ENCODE results near the gene RASGEF1B. TPM values are rescaled to one million over a fixed set of nuclear protein-coding genes. Genes with fewer than 3 reads are reported as not detected.
A peak's percentile ranks its signal among the peaks of the same experiment; 100 is the strongest.

The RASGEF1B gene
- total and polyA plus RNA-seq, 2 of the 13 experiments (the other 11 are each of a cell fraction or from before 2014, with no cell fraction given) = 0.04 TPM

DNA sequence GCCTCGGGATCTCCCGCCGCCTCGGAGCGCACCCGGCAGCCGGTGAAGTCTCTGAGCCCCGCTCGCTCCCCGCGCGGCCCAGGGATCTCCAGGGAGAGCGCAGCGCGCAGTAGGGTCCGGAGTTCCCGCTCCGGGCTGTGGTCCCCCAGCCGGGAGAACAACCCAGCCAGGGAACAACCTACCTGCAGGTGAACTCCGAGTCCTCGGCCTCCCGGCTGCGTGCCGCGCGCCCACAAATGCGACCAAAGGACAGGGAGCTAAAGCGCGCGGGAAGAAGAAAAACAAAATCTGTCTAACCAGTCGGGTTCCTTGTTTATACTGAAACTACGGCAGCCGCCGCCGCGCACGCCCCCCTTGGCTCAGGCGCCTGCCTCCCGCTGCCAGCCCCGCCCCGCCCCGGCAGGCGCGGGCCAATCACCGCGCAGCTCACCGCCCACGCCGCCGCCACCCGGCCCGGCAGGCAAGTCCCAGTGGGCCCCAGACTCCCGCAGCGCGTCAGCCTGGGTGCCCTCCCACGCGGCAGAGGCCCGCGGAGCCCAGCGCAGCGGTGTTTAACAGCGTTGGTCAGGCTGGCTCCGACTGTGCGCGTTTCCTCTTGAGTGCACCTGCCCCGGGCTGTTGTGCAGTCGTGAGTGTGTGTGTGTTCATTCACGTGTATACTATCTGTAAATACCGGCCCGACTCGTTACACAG, at the start of gene RASGEF1B (continued):
- TF ChIP-seq, protein P1, sequence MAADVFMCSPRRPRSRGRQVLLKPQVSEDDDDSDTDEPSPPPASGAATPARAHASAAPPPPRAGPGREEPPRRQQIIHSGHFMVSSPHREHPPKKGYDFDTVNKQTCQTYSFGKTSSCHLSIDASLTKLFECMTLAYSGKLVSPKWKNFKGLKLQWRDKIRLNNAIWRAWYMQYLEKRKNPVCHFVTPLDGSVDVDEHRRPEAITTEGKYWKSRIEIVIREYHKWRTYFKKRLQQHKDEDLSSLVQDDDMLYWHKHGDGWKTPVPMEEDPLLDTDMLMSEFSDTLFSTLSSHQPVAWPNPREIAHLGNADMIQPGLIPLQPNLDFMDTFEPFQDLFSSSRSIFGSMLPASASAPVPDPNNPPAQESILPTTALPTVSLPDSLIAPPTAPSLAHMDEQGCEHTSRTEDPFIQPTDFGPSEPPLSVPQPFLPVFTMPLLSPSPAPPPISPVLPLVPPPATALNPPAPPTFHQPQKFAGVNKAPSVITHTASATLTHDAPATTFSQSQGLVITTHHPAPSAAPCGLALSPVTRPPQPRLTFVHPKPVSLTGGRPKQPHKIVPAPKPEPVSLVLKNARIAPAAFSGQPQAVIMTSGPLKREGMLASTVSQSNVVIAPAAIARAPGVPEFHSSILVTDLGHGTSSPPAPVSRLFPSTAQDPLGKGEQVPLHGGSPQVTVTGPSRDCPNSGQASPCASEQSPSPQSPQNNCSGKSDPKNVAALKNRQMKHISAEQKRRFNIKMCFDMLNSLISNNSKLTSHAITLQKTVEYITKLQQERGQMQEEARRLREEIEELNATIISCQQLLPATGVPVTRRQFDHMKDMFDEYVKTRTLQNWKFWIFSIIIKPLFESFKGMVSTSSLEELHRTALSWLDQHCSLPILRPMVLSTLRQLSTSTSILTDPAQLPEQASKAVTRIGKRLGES (CRISPR knock-in tag; IDR thresholded peaks at IDR 0.05; ENCODE audit: borderline replicate concordance) = no peak
- no peak for TF ChIP-seq NCOA5 (CRISPR knock-in tag; IDR thresholded peaks at IDR 0.05)
- TF ChIP-seq FOXO1 (CRISPR knock-in tag; IDR thresholded peaks at IDR 0.05) = no peak
- TF ChIP-seq, protein P2, sequence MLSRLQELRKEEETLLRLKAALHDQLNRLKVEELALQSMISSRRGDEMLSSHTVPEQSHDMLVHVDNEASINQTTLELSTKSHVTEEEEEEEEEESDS (CRISPR knock-in tag; IDR thresholded peaks at IDR 0.05; ENCODE audit: borderline replicate concordance) = 0 out of 2 replicates have a peak, but pooled peaks have one; percentile 10
- TF ChIP-seq KDM1A (CRISPR knock-in tag; IDR thresholded peaks at IDR 0.05) = no peak
- TF ChIP-seq, protein P3, sequence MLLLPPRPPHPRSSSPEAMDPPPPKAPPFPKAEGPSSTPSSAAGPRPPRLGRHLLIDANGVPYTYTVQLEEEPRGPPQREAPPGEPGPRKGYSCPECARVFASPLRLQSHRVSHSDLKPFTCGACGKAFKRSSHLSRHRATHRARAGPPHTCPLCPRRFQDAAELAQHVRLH (CRISPR knock-in tag; IDR thresholded peaks at IDR 0.05; ENCODE audit: borderline replicate concordance, low read depth) = no peak
- TF ChIP-seq TBX2 (CRISPR knock-in tag; IDR thresholded peaks at IDR 0.05; ENCODE audit: borderline replicate concordance) = peak; percentile 50
- TF ChIP-seq, protein P4, sequence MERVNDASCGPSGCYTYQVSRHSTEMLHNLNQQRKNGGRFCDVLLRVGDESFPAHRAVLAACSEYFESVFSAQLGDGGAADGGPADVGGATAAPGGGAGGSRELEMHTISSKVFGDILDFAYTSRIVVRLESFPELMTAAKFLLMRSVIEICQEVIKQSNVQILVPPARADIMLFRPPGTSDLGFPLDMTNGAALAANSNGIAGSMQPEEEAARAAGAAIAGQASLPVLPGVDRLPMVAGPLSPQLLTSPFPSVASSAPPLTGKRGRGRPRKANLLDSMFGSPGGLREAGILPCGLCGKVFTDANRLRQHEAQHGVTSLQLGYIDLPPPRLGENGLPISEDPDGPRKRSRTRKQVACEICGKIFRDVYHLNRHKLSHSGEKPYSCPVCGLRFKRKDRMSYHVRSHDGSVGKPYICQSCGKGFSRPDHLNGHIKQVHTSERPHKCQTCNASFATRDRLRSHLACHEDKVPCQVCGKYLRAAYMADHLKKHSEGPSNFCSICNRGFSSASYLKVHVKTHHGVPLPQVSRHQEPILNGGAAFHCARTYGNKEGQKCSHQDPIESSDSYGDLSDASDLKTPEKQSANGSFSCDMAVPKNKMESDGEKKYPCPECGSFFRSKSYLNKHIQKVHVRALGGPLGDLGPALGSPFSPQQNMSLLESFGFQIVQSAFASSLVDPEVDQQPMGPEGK (CRISPR knock-in tag; IDR thresholded peaks at IDR 0.05) = no peak; the same call in 1 of the 2 replicates
- TF ChIP-seq, protein P5, sequence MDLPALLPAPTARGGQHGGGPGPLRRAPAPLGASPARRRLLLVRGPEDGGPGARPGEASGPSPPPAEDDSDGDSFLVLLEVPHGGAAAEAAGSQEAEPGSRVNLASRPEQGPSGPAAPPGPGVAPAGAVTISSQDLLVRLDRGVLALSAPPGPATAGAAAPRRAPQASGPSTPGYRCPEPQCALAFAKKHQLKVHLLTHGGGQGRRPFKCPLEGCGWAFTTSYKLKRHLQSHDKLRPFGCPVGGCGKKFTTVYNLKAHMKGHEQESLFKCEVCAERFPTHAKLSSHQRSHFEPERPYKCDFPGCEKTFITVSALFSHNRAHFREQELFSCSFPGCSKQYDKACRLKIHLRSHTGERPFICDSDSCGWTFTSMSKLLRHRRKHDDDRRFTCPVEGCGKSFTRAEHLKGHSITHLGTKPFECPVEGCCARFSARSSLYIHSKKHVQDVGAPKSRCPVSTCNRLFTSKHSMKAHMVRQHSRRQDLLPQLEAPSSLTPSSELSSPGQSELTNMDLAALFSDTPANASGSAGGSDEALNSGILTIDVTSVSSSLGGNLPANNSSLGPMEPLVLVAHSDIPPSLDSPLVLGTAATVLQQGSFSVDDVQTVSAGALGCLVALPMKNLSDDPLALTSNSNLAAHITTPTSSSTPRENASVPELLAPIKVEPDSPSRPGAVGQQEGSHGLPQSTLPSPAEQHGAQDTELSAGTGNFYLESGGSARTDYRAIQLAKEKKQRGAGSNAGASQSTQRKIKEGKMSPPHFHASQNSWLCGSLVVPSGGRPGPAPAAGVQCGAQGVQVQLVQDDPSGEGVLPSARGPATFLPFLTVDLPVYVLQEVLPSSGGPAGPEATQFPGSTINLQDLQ (CRISPR knock-in tag; IDR thresholded peaks at IDR 0.05) = no peak
- TF ChIP-seq, protein P6, sequence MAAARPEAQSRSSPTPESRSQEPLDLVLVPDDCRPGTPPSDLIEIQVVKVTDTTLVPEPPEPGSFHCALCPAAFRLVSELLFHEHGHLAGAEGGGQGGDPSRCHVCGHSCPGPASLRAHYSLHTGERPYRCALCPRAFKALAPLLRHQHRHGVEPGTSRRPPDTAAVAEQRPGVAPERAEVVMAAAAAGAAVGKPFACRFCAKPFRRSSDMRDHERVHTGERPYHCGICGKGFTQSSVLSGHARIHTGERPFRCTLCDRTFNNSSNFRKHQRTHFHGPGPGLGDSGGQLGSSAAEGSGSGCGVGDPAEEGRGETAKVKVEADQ (CRISPR knock-in tag; IDR thresholded peaks at IDR 0.05; ENCODE audit: borderline replicate concordance) = no peak
- TF ChIP-seq, protein P7, sequence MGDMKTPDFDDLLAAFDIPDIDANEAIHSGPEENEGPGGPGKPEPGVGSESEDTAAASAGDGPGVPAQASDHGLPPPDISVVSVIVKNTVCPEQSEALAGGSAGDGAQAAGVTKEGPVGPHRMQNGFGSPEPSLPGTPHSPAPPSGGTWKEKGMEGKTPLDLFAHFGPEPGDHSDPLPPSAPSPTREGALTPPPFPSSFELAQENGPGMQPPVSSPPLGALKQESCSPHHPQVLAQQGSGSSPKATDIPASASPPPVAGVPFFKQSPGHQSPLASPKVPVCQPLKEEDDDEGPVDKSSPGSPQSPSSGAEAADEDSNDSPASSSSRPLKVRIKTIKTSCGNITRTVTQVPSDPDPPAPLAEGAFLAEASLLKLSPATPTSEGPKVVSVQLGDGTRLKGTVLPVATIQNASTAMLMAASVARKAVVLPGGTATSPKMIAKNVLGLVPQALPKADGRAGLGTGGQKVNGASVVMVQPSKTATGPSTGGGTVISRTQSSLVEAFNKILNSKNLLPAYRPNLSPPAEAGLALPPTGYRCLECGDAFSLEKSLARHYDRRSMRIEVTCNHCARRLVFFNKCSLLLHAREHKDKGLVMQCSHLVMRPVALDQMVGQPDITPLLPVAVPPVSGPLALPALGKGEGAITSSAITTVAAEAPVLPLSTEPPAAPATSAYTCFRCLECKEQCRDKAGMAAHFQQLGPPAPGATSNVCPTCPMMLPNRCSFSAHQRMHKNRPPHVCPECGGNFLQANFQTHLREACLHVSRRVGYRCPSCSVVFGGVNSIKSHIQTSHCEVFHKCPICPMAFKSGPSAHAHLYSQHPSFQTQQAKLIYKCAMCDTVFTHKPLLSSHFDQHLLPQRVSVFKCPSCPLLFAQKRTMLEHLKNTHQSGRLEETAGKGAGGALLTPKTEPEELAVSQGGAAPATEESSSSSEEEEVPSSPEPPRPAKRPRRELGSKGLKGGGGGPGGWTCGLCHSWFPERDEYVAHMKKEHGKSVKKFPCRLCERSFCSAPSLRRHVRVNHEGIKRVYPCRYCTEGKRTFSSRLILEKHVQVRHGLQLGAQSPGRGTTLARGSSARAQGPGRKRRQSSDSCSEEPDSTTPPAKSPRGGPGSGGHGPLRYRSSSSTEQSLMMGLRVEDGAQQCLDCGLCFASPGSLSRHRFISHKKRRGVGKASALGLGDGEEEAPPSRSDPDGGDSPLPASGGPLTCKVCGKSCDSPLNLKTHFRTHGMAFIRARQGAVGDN (CRISPR knock-in tag; IDR thresholded peaks at IDR 0.05) = peak; percentile 43; the same call in 1 of the 2 replicates
- TF ChIP-seq, protein P8, sequence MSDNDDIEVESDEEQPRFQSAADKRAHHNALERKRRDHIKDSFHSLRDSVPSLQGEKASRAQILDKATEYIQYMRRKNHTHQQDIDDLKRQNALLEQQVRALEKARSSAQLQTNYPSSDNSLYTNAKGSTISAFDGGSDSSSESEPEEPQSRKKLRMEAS (IDR thresholded peaks at IDR 0.05) = peak; percentile 66
- TF ChIP-seq NR3C1 (CRISPR knock-in tag; IDR thresholded peaks at IDR 0.05) = no peak
- no peak for TF ChIP-seq SP4 (CRISPR knock-in tag; IDR thresholded peaks at IDR 0.05)
- peak; percentile 9; the same call in 1 of the 2 replicates for TF ChIP-seq ZMYM4 (CRISPR knock-in tag; IDR thresholded peaks at IDR 0.05)

All from HepG2 (cell line).